ENCODE results near the gene SGMS1.

- TF ChIP-seq TAF1 (IDR thresholded peaks at IDR 0.05; ENCODE audit: low read depth) = no peak
- no peak for TF ChIP-seq EP300 (conservative IDR thresholded peaks at IDR 0.05; ENCODE audit: poor library complexity, severe bottlenecking)
- no peak for TF ChIP-seq POLR2AphosphoS5 (IDR thresholded peaks at IDR 0.05)
- TF ChIP-seq CTCF (IDR thresholded peaks at IDR 0.05; ENCODE audit: poor library complexity, severe bottlenecking) = no peak
- TF ChIP-seq REST (IDR thresholded peaks at IDR 0.05; ENCODE audit: borderline replicate concordance) = no peak
- no peak for TF ChIP-seq EZH2 (IDR thresholded peaks at IDR 0.05; ENCODE audit: borderline replicate concordance, insufficient read depth, low read length, poor library complexity, severe bottlenecking)
- no peak for TF ChIP-seq RAD21 (conservative IDR thresholded peaks at IDR 0.05)
- TF ChIP-seq SMC3 (conservative IDR thresholded peaks at IDR 0.05; ENCODE audit: poor library complexity) = no peak
These were observed 92.2 kb downstream of the SGMS1 start for GRCh38 chr10:50531388-50532077.

All from neural cell (in vitro differentiated cells).